Activated T-helper 2 cell treated with anti-CD3 and anti-CD28 coated beads, Interferon-gamma antibody, Interleukin-2, Interleukin-4, amounts not matched to agents 10 μg/mL and 5 μg/mL and 100 μg/mL, durations not matched to agents 14 hours and 24 hours and 36 hours (primary cell): ENCODE data around the gene GPR171. TPM values are rescaled to one million over a fixed set of nuclear protein-coding genes. Genes with fewer than 3 reads are reported as not detected.
"Not testable (repeated sequence)": the region's sequence is repeated elsewhere in the genome, so short reads cannot be mapped to it uniquely, and the experiment has no call there.

Experiments used
- DNase-seq: peaks from one replicate; pipeline ENCODE4 v3.0.0; 2021; ENCODE audit warnings: low spot score
- H3K27ac Mint-ChIP-seq: one replicate; pipeline ENCODE4 v1.8.0; 2021; ENCODE audit warnings: mixed read lengths
- H3K27me3 Mint-ChIP-seq: one replicate; pipeline ENCODE4 v1.8.0; 2021; ENCODE audit warnings: low read depth, mixed read lengths
- H3K36me3 Mint-ChIP-seq: one replicate; pipeline ENCODE4 v1.8.0; 2021; ENCODE audit warnings: low read depth, mixed read lengths
- H3K4me1 Mint-ChIP-seq: one replicate; pipeline ENCODE4 v1.8.0; 2021; ENCODE audit warnings: low read depth, mixed read lengths
- H3K4me3 Mint-ChIP-seq: one replicate; pipeline ENCODE4 v1.8.0; 2021; ENCODE audit warnings: low read depth, mild to moderate bottlenecking, moderate library complexity, mixed read lengths
- H3K9me3 Mint-ChIP-seq: one replicate; pipeline ENCODE4 v1.8.0; 2021; ENCODE audit warnings: mixed read lengths
- intact Hi-C: fragments of 100-400 bp; cut with micrococcal nuclease; formaldehyde crosslinking; loops from one replicate; pipeline ENCODE4 v1.15.1; 2023
- total RNA-seq: library from RNA; stranded (reverse); gene quantifications from 2 replicates; pipeline ENCODE4 v1.2.3, GENCODE V29; 2022

Gene GPR171
- total RNA-seq, 1 donor from 2014 or later = 232 TPM

DNA sequence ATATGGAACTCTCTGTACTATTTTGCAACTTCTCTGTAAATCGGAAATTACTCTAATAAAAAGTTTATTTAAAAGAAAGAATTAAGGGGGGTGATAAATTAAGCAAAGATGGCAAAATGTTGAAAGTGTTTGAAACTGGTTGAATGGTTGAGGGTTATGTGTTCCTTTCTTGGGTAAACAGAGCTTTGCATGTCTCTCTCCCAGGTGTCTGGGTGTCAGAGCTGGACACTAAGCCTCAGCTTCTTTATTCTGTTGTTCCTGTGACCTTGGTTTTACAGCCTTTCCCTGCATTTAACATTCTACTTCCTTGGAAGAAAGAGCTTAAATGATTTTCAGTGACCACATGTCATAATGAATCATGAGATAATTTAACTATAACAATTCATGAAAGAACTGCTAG is 7.2 kb downstream of the GPR171 start:
- no peak overlapping the region for H3K4me3 Mint-ChIP-seq
- H3K36me3 Mint-ChIP-seq = peaks cover 86% of the 10 kb centered on the region
- peak overlapping the region; percentile 46 for H3K27ac Mint-ChIP-seq
- DNase-seq = no peak
- H3K9me3 Mint-ChIP-seq = peaks cover 19% of the 10 kb centered on the region
- no peaks in the 10 kb centered on the region for H3K27me3 Mint-ChIP-seq
- intact Hi-C loops = no loop called here
- H3K4me1 Mint-ChIP-seq = peaks cover 39% of the 10 kb centered on the region

DNA sequence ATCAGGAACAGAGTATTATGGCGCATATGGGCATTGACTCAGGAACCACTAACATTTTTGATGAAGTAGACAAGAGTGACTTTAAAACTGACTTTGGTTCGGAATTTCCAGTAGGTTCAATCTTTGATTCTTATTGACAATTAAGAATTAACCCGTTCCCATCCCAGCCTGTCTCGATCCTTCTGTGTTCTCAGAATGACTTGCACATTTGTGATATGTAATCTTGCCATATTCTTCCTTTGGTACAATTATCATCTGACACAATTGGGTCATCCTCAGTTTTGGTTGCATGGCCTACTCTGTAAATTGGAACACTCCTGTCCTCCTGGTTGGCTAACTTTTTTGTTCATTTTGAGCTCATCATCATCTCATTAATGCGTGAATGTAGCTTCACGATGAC is 10.5 kb downstream of the GPR171 start:
- peaks cover 43% of the 10 kb centered on the region for H3K4me1 Mint-ChIP-seq
- no peaks in the 10 kb centered on the region for H3K27me3 Mint-ChIP-seq
- H3K36me3 Mint-ChIP-seq = peaks cover 66% of the 10 kb centered on the region

DNA sequence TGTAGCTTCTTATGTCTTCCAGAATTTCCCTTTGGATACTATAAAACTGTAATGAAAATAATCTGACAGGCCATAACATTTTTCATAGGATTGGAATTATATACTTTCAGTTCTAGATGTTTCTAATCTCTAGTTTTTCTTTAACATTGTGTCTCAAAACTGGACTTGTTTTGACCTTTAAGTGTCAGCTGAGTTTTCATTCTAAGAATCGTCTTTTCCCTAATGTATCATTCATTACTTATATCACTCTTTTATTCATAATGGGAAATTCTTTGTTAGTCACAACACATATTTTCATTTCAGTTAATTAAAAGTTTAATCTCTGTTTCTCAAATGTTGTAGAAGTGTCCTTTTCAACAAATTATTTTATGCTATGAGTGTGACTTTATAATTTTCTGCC is 11.9 kb downstream of the GPR171 start:
- H3K4me1 Mint-ChIP-seq = peaks cover 48% of the 10 kb centered on the region
- peak overlapping the region; percentile 97 for H3K27ac Mint-ChIP-seq
- intact Hi-C loops = loop anchor here (1.0 to 5.0 kb wide), 3 partner anchors 8 to 36 kb away; partner anchors contain the start of gene GPR171
- DNase-seq = no peak
- H3K36me3 Mint-ChIP-seq = peaks cover 54% of the 10 kb centered on the region
- H3K27me3 Mint-ChIP-seq = no peaks in the 10 kb centered on the region
- peaks cover 22% of the 10 kb centered on the region for H3K9me3 Mint-ChIP-seq
- peak overlapping the region; percentile 65 for H3K4me3 Mint-ChIP-seq

More for the DNA sequence above, 10.5 kb downstream of the GPR171 start:
- no peak overlapping the region for H3K4me3 Mint-ChIP-seq
- no peak for DNase-seq
- H3K27ac Mint-ChIP-seq = peak overlapping the region; percentile 7
- intact Hi-C loops = loop anchor here (5.0 kb wide), 1 partner anchor 35 kb away; no protein-coding TSS in a partner anchor
- peaks cover 22% of the 10 kb centered on the region for H3K9me3 Mint-ChIP-seq

DNA sequence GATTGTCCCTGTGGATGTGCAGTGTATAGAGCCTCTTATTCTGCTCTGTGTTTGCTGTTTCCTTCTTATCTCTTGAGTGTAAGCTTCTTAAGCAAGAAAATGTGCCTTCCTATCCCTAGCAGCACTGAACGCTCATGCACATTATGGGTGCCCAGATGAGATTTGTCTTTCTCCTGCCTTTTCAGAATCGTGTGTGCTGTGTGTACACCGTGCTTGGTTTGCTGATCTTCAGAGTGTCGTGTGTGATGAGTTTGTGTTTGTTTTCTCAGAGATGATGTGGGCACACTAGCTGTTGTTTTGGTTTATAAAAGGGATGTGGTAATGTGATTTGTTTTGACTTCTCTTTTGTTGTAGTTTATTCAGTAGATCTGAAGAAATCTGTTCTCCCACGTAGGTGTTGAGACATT is 19.7 kb downstream of the GPR171 start:
- peaks cover 41% of the 10 kb centered on the region for H3K4me1 Mint-ChIP-seq

GRCh38 chr3:151182349-151183079 is 20.5 kb downstream of the GPR171 start:
- Mint-ChIP-seq H3K27ac (peak overlapping the region; percentile 4), H3K4me1 (peaks cover 41% of the 10 kb centered on the region), H3K9me3 (no peaks in the 10 kb centered on the region), H3K36me3 (peaks cover 3% of the 10 kb centered on the region), H3K27me3 (no peaks in the 10 kb centered on the region), H3K4me3 (no peak overlapping the region)
- intact Hi-C loops = loop anchor here (1.0 kb wide), 1 partner anchor 11 kb away; no protein-coding TSS in a partner anchor
- no peak for DNase-seq

More for the DNA sequence above, 19.7 kb downstream of the GPR171 start:
- H3K4me3 Mint-ChIP-seq = peak overlapping the region; percentile 57
- peak overlapping the region; percentile 73 for H3K27ac Mint-ChIP-seq
- DNase-seq = no peak
- intact Hi-C loops = loop anchor here (1.0 kb wide), 1 partner anchor 12 kb away; no protein-coding TSS in a partner anchor
- H3K27me3 Mint-ChIP-seq = no peaks in the 10 kb centered on the region
- peaks cover 3% of the 10 kb centered on the region for H3K36me3 Mint-ChIP-seq
- H3K9me3 Mint-ChIP-seq = no peaks in the 10 kb centered on the region

GRCh38 chr3:151178208-151178845 is 24.7 kb downstream of the GPR171 start:
- Mint-ChIP-seq H3K4me3 (no peak overlapping the region), H3K4me1 (peaks cover 23% of the 10 kb centered on the region), H3K36me3 (no peaks in the 10 kb centered on the region), H3K27me3 (no peaks in the 10 kb centered on the region), H3K9me3 (no peaks in the 10 kb centered on the region), H3K27ac (no peak overlapping the region)
- no peak for DNase-seq
- intact Hi-C loops = no loop called here

GRCh38 chr3:151175952-151176351 is 27.1 kb downstream of the GPR171 start:
- Mint-ChIP-seq H3K27me3 (no peaks in the 10 kb centered on the region), H3K27ac (no peak overlapping the region), H3K4me3 (no peak overlapping the region), H3K4me1 (peaks cover 30% of the 10 kb centered on the region), H3K36me3 (no peaks in the 10 kb centered on the region), H3K9me3 (no peaks in the 10 kb centered on the region)
- intact Hi-C loops = no loop called here
- DNase-seq = no peak

- Mint-ChIP-seq H3K27me3 (no peaks in the 10 kb centered on the region), H3K9me3 (no peaks in the 10 kb centered on the region), H3K27ac (no peak overlapping the region), H3K4me3 (no peak overlapping the region), H3K4me1 (peaks cover 41% of the 10 kb centered on the region), H3K36me3 (no peaks in the 10 kb centered on the region)
- intact Hi-C loops = no loop called here
- no peak for DNase-seq
Measured at GRCh38 chr3:151174351-151174750, 28.7 kb downstream of the GPR171 start.

GRCh38 chr3:151171145-151171757 is 31.8 kb downstream of the GPR171 start:
- H3K27ac Mint-ChIP-seq = peak overlapping the region; percentile 74
- H3K4me3 Mint-ChIP-seq = peak overlapping the region; percentile 26
- no peaks in the 10 kb centered on the region for H3K36me3 Mint-ChIP-seq
- no peaks in the 10 kb centered on the region for H3K27me3 Mint-ChIP-seq
- intact Hi-C loops = loop anchor here (1.0 kb wide), 2 partner anchors 12 to 28 kb away; no protein-coding TSS in a partner anchor
- no peaks in the 10 kb centered on the region for H3K9me3 Mint-ChIP-seq
- peaks cover 51% of the 10 kb centered on the region for H3K4me1 Mint-ChIP-seq
- DNase-seq = peak; percentile 41

GRCh38 chr3:151169948-151170679 is 32.9 kb downstream of the GPR171 start:
- not testable (repeated sequence) for H3K9me3 Mint-ChIP-seq, DNase-seq, H3K4me3 Mint-ChIP-seq, H3K27me3 Mint-ChIP-seq, H3K36me3 Mint-ChIP-seq
- H3K27ac Mint-ChIP-seq = peak overlapping the region; percentile 74
- H3K4me1 Mint-ChIP-seq = peaks cover 52% of the 10 kb centered on the region
- intact Hi-C loops = loop anchor here (2.0 to 5.0 kb wide), 3 partner anchors 147 to 727 kb away; partner anchors contain the start of gene GPR87

- Mint-ChIP-seq H3K27ac (peak overlapping the region; percentile 74), H3K9me3 (no peaks in the 10 kb centered on the region), H3K4me1 (peaks cover 51% of the 10 kb centered on the region), H3K4me3 (no peak overlapping the region), H3K36me3 (no peaks in the 10 kb centered on the region), H3K27me3 (no peaks in the 10 kb centered on the region)
- DNase-seq = no peak
- intact Hi-C loops = loop anchor here (2.0 to 5.0 kb wide), 3 partner anchors 147 to 728 kb away; partner anchors contain the start of gene GPR87
Measured at GRCh38 chr3:151169262-151169947, 33.6 kb downstream of the GPR171 start.
